HepG2 (cell line): ENCODE data around the gene C1QTNF3. TPM values are rescaled to one million over a fixed set of nuclear protein-coding genes. Genes with fewer than 3 reads are reported as not detected.
A peak's percentile ranks its signal among the peaks of the same experiment; 100 is the strongest.

Source experiments
- ARID5B ChIP-seq: IDR thresholded peaks from 2 replicates; pipeline ENCODE4 v1.4.0; 2020; ENCODE audit warnings: mild to moderate bottlenecking, missing genetic modification reagents
- CCDC6 ChIP-seq: sonication (generic); formaldehyde crosslinking; IDR thresholded peaks from 2 replicates; pipeline ENCODE4 v1.8.1; 2022; ENCODE audit warnings: mild to moderate bottlenecking, missing genetic modification reagents, moderate library complexity
- CEBPB ChIP-seq: IDR thresholded peaks from 2 replicates; pipeline ENCODE4 v1.6.1; 2011; ENCODE audit warnings: low read depth, low read length, improper control_type of control experiment, borderline replicate concordance
- JUN ChIP-seq: sonication (generic); formaldehyde crosslinking; IDR thresholded peaks from 2 replicates; pipeline ENCODE4 v1.4.0; 2020; ENCODE audit warnings: mild to moderate bottlenecking, missing genetic modification reagents
- KLF13 ChIP-seq: sonication (generic); formaldehyde crosslinking; IDR thresholded peaks from 2 replicates; pipeline ENCODE4 v1.4.0; 2020; ENCODE audit warnings: mild to moderate bottlenecking, missing genetic modification reagents
- LCORL ChIP-seq, 2 experiments: fragments of 450-650 bp in 1 of 2; sonication (generic) in 1 of 2; formaldehyde crosslinking in 1 of 2; IDR thresholded peaks; 2 replicates each; pipeline versions ENCODE4 v1.5.0 to v1.6.1; 2017 to 2020; ENCODE audit warnings: antibody characterized with exemption in 1 of 2, missing genetic modification reagents in 1 of 2
- MTA1 ChIP-seq: sonication (generic); formaldehyde crosslinking; IDR thresholded peaks from 2 replicates; pipeline ENCODE4 v1.4.0; 2020; ENCODE audit warnings: missing genetic modification reagents, mild to moderate bottlenecking, borderline replicate concordance
- MXD3 ChIP-seq: IDR thresholded peaks from 2 replicates; pipeline ENCODE4 v1.6.1; 2016; ENCODE audit warnings: mild to moderate bottlenecking, missing biosample characterization, missing genetic modification reagents
- PHF20 ChIP-seq: sonication (generic); formaldehyde crosslinking; IDR thresholded peaks from 2 replicates; pipeline ENCODE4 v1.5.0; 2020; ENCODE audit warnings: mild to moderate bottlenecking, missing genetic modification reagents
- POLR2AphosphoS5 ChIP-seq: IDR thresholded peaks from 2 replicates; pipeline ENCODE4 v1.6.1; 2012; ENCODE audit warnings: low read depth, low read length
- SATB2 ChIP-seq: sonication (generic); formaldehyde crosslinking; IDR thresholded peaks from 2 replicates; pipeline ENCODE4 v1.5.0; 2020; ENCODE audit warnings: missing genetic modification reagents
- TFDP2 ChIP-seq: sonication (generic); formaldehyde crosslinking; IDR thresholded peaks from 2 replicates; pipeline ENCODE4 v1.4.0; 2020; ENCODE audit warnings: missing genetic modification reagents
- ZNF460 ChIP-seq: sonication (generic); formaldehyde crosslinking; IDR thresholded peaks from 2 replicates; pipeline ENCODE4 v1.5.1; 2020; ENCODE audit warnings: missing genetic modification reagents, mild to moderate bottlenecking, borderline replicate concordance
- ZNF503 ChIP-seq: sonication (generic); formaldehyde crosslinking; IDR thresholded peaks from 2 replicates; pipeline ENCODE4 v1.4.0; 2020; ENCODE audit warnings: missing genetic modification reagents
- ZNF644 ChIP-seq: IDR thresholded peaks from 2 replicates; pipeline ENCODE4 v1.6.1; 2016; ENCODE audit warnings: low read depth
- polyA plus RNA-seq, 8 experiments: library from polyadenylated mRNA; depleted of rRNA in 3 of 8; stranded (reverse) in 7 of 8; unstranded in 1 of 8; fragments of >200 nt; fragmentation: Illumina TruSeq in 4 of 8; extraction: Trizol in 4 of 8; gene quantifications; 2 replicates each; pipeline versions ENCODE4 v1.2.1 to v1.2.3, GENCODE V29; 2011 to 2016; ENCODE audit warnings: low read depth in 4 of 8, missing spikeins in 1 of 8, mixed read lengths in 1 of 8; ENCODE audit not compliant: insufficient read depth in 1 of 8
- total RNA-seq, 5 experiments: library from RNA; depleted of rRNA; stranded (reverse); fragments of >200 nt; fragmentation: Illumina TruSeq; extraction: Trizol; gene quantifications; 2 replicates each; pipeline ENCODE4 v1.2.3, GENCODE V29; 2016; ENCODE audit warnings: low read depth in 1 of 5
- TF ChIP-seq, protein P1 (sequence below), 2 experiments: sonication (generic) in 1 of 2; formaldehyde crosslinking in 1 of 2; IDR thresholded peaks; 2 replicates each; pipeline versions ENCODE4 v1.4.0 to v1.6.1; 2018 to 2020; ENCODE audit warnings: missing genetic modification reagents in 2 of 2, borderline replicate concordance in 1 of 2, low read depth in 1 of 2, mild to moderate bottlenecking in 1 of 2, missing biosample characterization in 1 of 2
- TF ChIP-seq, protein P2 (sequence below): sonication (generic); formaldehyde crosslinking; IDR thresholded peaks from 2 replicates; pipeline ENCODE4 v1.4.0; 2020; ENCODE audit warnings: mild to moderate bottlenecking, missing genetic modification reagents

The C1QTNF3 gene
- total and polyA plus RNA-seq, 2 of the 13 experiments (the other 11 are each of a cell fraction or from before 2014, with no cell fraction given), result 3.3 to 10.8 TPM

GRCh38 chr5:34007621-34008600, 35.1 kb downstream of the C1QTNF3 start, which contains the start of gene AMACR (continued):
- TF ChIP-seq ZNF460 (CRISPR knock-in tag), result peak; percentile 20; the same call in 1 of the 2 replicates
- peak; percentile 43 for TF ChIP-seq ZNF644
- peak; percentile 63; the same call in 1 of the 2 replicates for TF ChIP-seq JUN (CRISPR knock-in tag)
- TF ChIP-seq ARID5B, result peak; percentile 79
- TF ChIP-seq CEBPB, result peak; percentile 87
- TF ChIP-seq PHF20 (CRISPR knock-in tag), result peak; percentile 74
- TF ChIP-seq, protein P1, sequence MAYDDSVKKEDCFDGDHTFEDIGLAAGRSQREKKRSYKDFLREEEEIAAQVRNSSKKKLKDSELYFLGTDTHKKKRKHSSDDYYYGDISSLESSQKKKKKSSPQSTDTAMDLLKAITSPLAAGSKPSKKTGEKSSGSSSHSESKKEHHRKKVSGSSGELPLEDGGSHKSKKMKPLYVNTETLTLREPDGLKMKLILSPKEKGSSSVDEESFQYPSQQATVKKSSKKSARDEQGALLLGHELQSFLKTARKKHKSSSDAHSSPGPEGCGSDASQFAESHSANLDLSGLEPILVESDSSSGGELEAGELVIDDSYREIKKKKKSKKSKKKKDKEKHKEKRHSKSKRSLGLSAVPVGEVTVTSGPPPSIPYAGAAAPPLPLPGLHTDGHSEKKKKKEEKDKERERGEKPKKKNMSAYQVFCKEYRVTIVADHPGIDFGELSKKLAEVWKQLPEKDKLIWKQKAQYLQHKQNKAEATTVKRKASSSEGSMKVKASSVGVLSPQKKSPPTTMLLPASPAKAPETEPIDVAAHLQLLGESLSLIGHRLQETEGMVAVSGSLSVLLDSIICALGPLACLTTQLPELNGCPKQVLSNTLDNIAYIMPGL (CRISPR knock-in tag; IDR thresholded peaks at IDR 0.05; ENCODE audit: borderline replicate concordance in 1 of 2, low read depth in 1 of 2), result peak; percentile 81 to 83
- no peak; the same call in none of the 2 replicates for TF ChIP-seq ZNF503 (CRISPR knock-in tag)
- peak; percentile 65; the same call in 1 of the 2 replicates for TF ChIP-seq SATB2
- TF ChIP-seq, protein P2, sequence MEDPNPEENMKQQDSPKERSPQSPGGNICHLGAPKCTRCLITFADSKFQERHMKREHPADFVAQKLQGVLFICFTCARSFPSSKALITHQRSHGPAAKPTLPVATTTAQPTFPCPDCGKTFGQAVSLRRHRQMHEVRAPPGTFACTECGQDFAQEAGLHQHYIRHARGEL, result no peak
- TF ChIP-seq POLR2AphosphoS5, result peak; percentile 91
- TF ChIP-seq TFDP2 (CRISPR knock-in tag), result peak; percentile 47; the same call in 1 of the 2 replicates
- peak; percentile 84; the same call in 1 of the 2 replicates for TF ChIP-seq MTA1
- TF ChIP-seq MXD3 (CRISPR knock-in tag), result peak; percentile 52; the same call in 1 of the 2 replicates
- peak; percentile 96 for TF ChIP-seq LCORL (IDR thresholded peaks at IDR 0.05)
- peak; percentile 97 for TF ChIP-seq LCORL (CRISPR knock-in tag; IDR thresholded peaks at IDR 0.05)
- TF ChIP-seq CCDC6 (CRISPR knock-in tag), result 0 out of 2 replicates have a peak, but pooled peaks have one; percentile 79
- TF ChIP-seq KLF13 (CRISPR knock-in tag), result peak; percentile 89; the same call in 1 of the 2 replicates
